KMS-11 (cell line): ENCODE results near the gene LGR4.

Source experiments
- H2AFZ ChIP-seq: fragments of 200-600 bp; sonication (generic); 2 replicates; pipeline ENCODE4 v1.6.1; 2016; ENCODE audit warnings: antibody characterized with exemption, mixed run types, low read depth
- H3K27ac ChIP-seq: fragments of 200-600 bp; sonication (generic); 2 replicates; pipeline ENCODE4 v1.6.1; 2016; ENCODE audit warnings: mild to moderate bottlenecking, mixed run types
- H3K27me3 ChIP-seq: fragments of 200-600 bp; sonication (generic); 2 replicates; pipeline ENCODE4 v1.6.1; 2017; ENCODE audit warnings: mild to moderate bottlenecking, low read depth, mixed run types, moderate library complexity; ENCODE audit not compliant: insufficient read depth
- H3K36me3 ChIP-seq: fragments of 200-600 bp; sonication (generic); 2 replicates; pipeline ENCODE4 v1.6.1; 2017; ENCODE audit warnings: mild to moderate bottlenecking, mixed run types; ENCODE audit not compliant: insufficient read depth
- H3K4me1 ChIP-seq: fragments of 200-600 bp; sonication (generic); 2 replicates; pipeline ENCODE4 v1.6.1; 2016; ENCODE audit warnings: mild to moderate bottlenecking, low read depth, mixed run types; ENCODE audit not compliant: poor library complexity, severe bottlenecking
- H3K4me2 ChIP-seq: fragments of 200-600 bp; sonication (generic); 2 replicates; pipeline ENCODE4 v1.7.0; 2016; ENCODE audit warnings: mild to moderate bottlenecking, mixed run types
- H3K4me3 ChIP-seq: fragments of 200-600 bp; sonication (generic); IDR thresholded peaks from 2 replicates; pipeline ENCODE4 v1.6.1; 2017; ENCODE audit warnings: low read depth, low read length, mixed read lengths; ENCODE audit not compliant: insufficient read depth
- H3K79me2 ChIP-seq: fragments of 200-600 bp; sonication (generic); 2 replicates; pipeline ENCODE4 v1.6.1; 2016; ENCODE audit warnings: low read depth, mixed run types; ENCODE audit not compliant: insufficient read depth
- H3K9ac ChIP-seq: fragments of 200-600 bp; sonication (generic); 2 replicates; pipeline ENCODE4 v1.6.1; 2016; ENCODE audit warnings: mild to moderate bottlenecking, mixed run types
- H4K20me1 ChIP-seq: fragments of 200-600 bp; sonication (generic); 2 replicates; pipeline ENCODE4 v1.6.1; 2016; ENCODE audit warnings: mild to moderate bottlenecking, mixed run types; ENCODE audit not compliant: insufficient read depth
- TF ChIP-seq, protein P1 (sequence below): fragments of 200-600 bp; sonication (generic); conservative IDR thresholded peaks from 2 replicates; pipeline ENCODE4 v1.6.1; 2017; ENCODE audit warnings: low read depth, mild to moderate bottlenecking, antibody characterized with exemption, low read length, moderate library complexity, mixed read lengths

Gene LGR4

DNA sequence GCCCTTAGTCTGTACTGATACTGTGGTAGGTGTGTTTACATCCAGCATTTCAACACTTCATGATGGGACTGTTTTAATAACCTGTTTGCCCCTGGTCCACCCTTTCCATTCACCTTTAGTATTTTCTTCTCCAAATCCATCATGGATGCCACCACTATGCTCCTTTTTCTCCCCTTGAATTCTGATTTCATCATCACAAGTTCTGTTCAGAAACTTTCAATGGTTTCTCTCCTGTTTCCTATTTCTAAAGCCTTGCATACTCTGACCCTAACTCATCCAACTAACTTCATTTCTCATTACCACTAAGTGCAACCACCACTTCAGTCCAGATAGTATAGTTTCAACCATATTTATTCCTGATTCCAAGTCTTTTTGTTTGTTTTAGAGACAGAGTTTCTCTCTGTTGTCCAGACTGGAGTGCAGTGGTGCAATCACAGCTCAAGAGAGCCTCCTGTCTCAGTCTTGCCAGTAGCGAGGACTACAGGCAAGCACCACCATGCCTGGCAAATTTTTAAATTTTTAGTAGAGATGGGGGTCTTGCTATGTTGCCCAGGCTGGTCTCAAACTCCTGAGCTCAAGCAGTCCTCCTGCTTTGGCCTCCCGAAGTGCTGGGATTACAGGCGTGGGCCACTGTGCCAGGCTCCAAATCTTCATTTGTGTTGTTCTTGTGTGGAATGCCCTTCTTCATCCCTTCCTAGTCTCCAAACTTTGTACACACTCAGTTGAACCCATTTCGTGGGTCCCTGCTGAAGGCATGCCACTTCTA, 35.1 kb upstream of the LGR4 start:
- Histone ChIP-seq H3K79me2 (peaks cover 36% of the 10 kb centered on the region), H3K9ac (peak overlapping the region; percentile 90; the same call in 1 of the 2 replicates), H3K4me1 (peaks cover 30% of the 10 kb centered on the region), H2AFZ (peak overlapping the region; percentile 75), H3K36me3 (no peaks in the 10 kb centered on the region), H3K4me2 (peak overlapping the region; percentile 77), H3K4me3 (no peak overlapping the region), H3K27me3 (no peaks in the 10 kb centered on the region), H4K20me1 (no peaks in the 10 kb centered on the region), H3K27ac (no peak overlapping the region; the same call in 1 of the 2 replicates)
- TF ChIP-seq, protein P1, sequence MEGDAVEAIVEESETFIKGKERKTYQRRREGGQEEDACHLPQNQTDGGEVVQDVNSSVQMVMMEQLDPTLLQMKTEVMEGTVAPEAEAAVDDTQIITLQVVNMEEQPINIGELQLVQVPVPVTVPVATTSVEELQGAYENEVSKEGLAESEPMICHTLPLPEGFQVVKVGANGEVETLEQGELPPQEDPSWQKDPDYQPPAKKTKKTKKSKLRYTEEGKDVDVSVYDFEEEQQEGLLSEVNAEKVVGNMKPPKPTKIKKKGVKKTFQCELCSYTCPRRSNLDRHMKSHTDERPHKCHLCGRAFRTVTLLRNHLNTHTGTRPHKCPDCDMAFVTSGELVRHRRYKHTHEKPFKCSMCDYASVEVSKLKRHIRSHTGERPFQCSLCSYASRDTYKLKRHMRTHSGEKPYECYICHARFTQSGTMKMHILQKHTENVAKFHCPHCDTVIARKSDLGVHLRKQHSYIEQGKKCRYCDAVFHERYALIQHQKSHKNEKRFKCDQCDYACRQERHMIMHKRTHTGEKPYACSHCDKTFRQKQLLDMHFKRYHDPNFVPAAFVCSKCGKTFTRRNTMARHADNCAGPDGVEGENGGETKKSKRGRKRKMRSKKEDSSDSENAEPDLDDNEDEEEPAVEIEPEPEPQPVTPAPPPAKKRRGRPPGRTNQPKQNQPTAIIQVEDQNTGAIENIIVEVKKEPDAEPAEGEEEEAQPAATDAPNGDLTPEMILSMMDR = no peak

DNA sequence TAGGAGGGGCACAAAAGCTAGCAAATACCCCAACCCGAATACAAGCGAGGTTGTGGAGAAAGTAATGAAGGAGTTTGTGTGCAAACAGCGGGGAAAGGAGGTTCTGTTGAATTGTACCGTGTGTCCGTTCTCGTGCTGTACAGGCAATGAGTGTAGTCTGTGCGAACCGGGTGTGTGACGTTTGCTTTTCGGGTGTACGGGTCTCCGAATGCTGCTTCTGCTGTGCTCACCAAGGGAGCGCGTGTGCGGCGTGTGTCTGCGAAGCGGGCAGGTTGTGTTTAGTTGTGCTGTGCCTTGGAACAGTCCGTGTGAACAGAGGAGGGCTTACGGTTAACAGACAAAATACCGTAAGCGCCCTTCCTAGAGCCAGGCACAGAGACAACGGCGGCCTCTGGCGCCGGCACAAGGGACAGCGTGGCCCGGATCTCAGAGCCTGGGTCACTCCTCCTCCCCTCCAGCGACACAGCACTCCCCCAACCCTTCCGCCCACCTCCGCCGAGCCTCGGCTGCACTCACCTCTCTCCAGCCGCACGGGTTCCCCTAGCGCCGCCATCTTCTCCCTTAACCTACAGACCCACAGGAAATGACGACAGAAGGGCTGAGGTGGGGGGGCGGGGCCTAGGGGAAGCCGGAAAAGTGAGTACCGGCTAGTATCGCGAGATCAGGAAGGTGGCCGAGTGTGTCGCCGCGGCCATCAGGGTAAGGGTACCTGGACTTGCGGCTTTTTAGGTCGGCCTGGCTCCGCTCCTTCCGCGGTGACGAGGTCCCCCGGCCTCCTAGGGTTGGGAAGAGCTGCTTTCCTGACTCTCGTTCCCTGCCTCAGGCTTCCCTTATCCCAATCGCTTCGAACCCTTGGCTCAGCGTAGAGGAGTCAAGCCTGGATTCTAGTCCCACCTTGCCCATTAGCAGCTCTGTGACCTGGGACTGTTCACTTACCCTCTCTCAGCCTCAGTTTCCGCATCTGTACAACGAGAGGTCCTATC, 33.9 kb upstream of the LGR4 start, which contains the start of gene LIN7C:
TSS of gene LIN7C (minus strand) at position 570 of the 983 bp plus-strand sequence. CDS start at position 553, 17 bp downstream.
- peaks cover 48% of the 10 kb centered on the region for H3K79me2 ChIP-seq
- TF ChIP-seq, protein P1 = no peak
- no peaks in the 10 kb centered on the region for H3K36me3 ChIP-seq

DNA sequence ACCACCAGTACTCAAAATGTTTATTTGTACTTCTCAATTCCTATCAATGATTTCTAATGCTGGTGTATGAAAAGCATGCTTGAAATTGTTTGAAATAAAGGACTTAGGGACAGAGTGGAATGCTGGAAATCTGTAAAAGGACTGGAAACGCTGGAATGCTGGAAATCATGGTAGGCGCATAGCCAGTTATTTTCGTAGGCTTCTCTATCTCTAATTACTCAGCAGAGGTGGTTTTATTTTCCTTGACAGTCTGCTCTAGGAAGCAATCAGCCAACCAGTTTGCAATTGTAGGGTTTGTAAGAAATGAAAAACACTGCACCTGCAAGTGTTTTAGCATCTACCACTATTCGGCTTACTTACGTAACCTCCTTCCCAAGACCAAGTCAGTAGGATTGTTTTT, 33.2 kb upstream of the LGR4 start:
- Histone ChIP-seq H3K27ac (peak overlapping the region; percentile 77), H3K79me2 (peaks cover 48% of the 10 kb centered on the region)

More for the DNA sequence above, 33.9 kb upstream of the LGR4 start, which contains the start of gene LIN7C:
- H3K27me3 ChIP-seq = no peaks in the 10 kb centered on the region
- peaks cover 40% of the 10 kb centered on the region for H3K4me1 ChIP-seq
- peak within 1 kb of the TSS; percentile 75 for H2AFZ ChIP-seq
- H3K4me2 ChIP-seq = peak within 1 kb of the TSS; percentile 79
- H3K9ac ChIP-seq = peak within 1 kb of the TSS; percentile 90
- H4K20me1 ChIP-seq = no peaks in the 10 kb centered on the region
- H3K27ac ChIP-seq = peak within 1 kb of the TSS; percentile 77
- peak within 1 kb of the TSS; percentile 65 for H3K4me3 ChIP-seq

DNA sequence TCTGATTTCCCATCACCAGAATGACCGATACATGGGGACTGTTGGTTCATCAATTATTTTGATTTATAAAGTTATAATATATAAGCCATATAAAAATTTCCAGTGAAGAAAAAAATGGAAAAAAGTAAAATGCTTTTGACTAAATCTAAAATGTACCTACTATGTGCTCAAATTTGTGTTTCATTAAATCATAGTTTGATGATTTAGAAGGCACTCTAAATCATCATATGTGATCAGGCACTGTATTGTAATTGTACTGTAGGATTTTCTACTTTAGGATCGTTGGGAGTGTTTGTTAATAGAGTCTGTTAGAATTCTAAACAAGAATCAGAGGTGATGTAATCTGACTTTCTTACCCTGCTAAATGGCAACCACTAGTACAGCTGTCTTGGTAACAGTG, 31.6 kb upstream of the LGR4 start:
- H4K20me1 ChIP-seq = no peaks in the 10 kb centered on the region
- peaks cover 43% of the 10 kb centered on the region for H3K4me1 ChIP-seq
- no peak overlapping the region for H2AFZ ChIP-seq
- H3K9ac ChIP-seq = no peak overlapping the region
- H3K27ac ChIP-seq = no peak overlapping the region
- H3K4me2 ChIP-seq = peak overlapping the region; percentile 79; the same call in 1 of the 2 replicates
- TF ChIP-seq, protein P1 = no peak
- no peaks in the 10 kb centered on the region for H3K36me3 ChIP-seq
- H3K27me3 ChIP-seq = no peaks in the 10 kb centered on the region
- peaks cover 48% of the 10 kb centered on the region for H3K79me2 ChIP-seq
- no peak overlapping the region for H3K4me3 ChIP-seq

More for the DNA sequence above, 33.2 kb upstream of the LGR4 start:
- Histone ChIP-seq H4K20me1 (no peaks in the 10 kb centered on the region), H3K4me2 (peak overlapping the region; percentile 79), H3K4me1 (peaks cover 40% of the 10 kb centered on the region), H3K36me3 (no peaks in the 10 kb centered on the region), H2AFZ (peak overlapping the region; percentile 75), H3K9ac (peak overlapping the region; percentile 90), H3K27me3 (no peaks in the 10 kb centered on the region), H3K4me3 (peak overlapping the region; percentile 65)
- TF ChIP-seq, protein P1 = no peak
